Renal cortical epithelial cell (primary cell): Measurements from ENCODE around the gene OR1E2. TPM values are rescaled to one million over a fixed set of nuclear protein-coding genes. Genes with fewer than 3 reads are reported as not detected.
"Not testable (repeated sequence)": the region's sequence is repeated elsewhere in the genome, so short reads cannot be mapped to it uniquely, and the experiment has no call there.

Source experiments
- DNase-seq: peaks from one replicate; pipeline ENCODE4 v3.0.0-alpha.2; 2011; ENCODE audit warnings: low read depth
- total RNA-seq: library from RNA; depleted of rRNA; stranded (reverse); fragments of >200 nt; gene quantifications from 2 replicates; pipeline ENCODE4 v1.2.3, GENCODE V29; 2014

OR1E2 gene, protein sequence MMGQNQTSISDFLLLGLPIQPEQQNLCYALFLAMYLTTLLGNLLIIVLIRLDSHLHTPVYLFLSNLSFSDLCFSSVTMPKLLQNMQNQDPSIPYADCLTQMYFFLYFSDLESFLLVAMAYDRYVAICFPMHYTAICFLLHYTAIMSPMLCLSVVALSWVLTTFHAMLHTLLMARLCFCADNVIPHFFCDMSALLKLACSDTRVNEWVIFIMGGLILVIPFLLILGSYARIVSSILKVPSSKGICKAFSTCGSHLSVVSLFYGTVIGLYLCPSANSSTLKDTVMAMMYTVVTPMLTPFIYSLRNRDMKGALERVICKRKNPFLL
- total RNA-seq = not detected in 2 replicates

DNA sequence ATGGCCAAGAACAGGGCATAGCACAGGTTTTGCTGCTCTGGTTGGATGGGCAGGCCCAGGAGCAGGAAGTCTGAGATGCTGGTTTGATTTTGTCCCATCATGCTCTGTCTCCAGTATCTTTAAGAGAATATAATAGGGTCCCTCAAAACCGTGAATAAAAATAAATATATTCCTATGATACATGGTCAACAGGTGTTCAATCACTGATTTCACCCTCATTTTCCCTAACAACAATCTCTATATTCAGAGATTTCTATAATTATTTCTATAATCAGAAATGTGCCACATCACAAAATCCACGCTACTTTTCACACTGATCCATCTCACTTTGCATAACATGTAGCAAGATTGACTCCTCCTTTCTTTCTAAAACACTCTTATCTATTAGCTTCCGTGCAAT, at the start of gene OR1E2:
Gene OR1E2, minus strand, starts transcription at position 101 of the 400 bp plus-strand sequence. Its CDS starts 0 bp downstream, at position 101.
- no peak for DNase-seq

GRCh38 chr17:3482852-3483251, 49.2 kb upstream of the OR1E2 start:
- no peak for DNase-seq

DNA sequence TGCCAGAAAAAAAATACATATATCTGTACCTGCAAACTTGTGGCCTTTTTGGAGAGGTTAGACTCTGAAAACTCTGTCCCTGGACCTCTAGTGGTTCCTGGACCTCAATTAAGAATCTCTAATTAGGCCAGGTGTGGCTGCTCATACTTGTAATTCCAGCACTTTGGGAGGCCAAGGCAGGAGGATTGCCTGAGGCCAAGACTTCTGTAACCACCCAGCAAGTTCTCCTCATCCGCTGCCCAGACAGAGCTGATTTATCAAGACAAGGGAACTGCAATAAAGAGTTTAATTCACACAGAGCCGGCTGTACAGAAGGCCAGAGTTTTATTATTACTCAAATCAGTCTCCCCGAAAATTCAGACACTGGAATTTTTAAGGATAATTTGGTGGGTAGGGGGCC, 46.3 kb upstream of the OR1E2 start:
- DNase-seq = no peak

- peak; percentile 29 for DNase-seq
Measured at GRCh38 chr17:3475812-3476610, 42.4 kb upstream of the OR1E2 start, which contains the start of gene ASPA. Gene ASPA, plus strand, starts transcription at chr17:3475997. Its CDS starts 163 bp downstream, at chr17:3476160.

GRCh38 chr17:3475251-3475685, 41.6 kb upstream of the OR1E2 start:
- DNase-seq = peak; percentile 2

DNA sequence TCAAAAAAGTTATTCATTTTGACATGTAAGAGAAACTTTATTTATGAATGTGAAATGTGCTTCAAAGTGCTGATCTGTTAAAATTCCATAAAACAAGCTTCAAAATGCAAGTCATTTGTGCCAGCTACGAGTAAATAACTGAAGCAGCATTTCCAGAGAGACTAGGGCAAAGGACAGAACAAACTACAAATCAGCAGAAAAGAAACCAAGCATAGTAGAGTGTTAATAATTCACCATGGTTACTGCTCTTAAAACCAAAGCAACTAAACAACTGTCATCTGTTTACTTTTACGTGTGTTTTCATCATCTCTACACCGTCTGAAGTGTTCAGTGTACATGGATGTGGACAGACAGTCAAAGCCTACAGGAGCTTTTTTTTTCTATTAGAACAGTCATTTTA, 40.6 kb upstream of the OR1E2 start:
- DNase-seq = peak; percentile 93

DNA sequence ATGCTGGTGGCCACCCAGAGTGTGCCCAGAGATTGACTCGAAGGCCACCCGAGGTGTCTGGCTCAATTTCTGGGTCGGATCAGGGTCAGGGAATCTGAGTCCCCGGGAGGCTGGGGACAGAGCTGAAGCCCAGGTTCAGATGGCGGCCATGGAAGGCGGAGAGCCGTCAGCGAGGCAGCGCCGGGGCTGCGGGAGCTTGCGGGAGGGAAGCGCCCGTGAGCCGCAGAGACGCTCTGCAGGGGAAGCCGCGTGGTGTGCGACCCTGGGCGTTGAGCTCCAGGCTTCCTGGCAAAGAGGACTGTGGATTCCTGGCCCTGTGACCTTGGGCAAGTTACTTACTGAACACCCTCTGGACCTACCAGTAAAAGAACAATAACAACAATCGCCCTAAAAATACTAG, 38.5 kb upstream of the OR1E2 start:
- no peak for DNase-seq

DNA sequence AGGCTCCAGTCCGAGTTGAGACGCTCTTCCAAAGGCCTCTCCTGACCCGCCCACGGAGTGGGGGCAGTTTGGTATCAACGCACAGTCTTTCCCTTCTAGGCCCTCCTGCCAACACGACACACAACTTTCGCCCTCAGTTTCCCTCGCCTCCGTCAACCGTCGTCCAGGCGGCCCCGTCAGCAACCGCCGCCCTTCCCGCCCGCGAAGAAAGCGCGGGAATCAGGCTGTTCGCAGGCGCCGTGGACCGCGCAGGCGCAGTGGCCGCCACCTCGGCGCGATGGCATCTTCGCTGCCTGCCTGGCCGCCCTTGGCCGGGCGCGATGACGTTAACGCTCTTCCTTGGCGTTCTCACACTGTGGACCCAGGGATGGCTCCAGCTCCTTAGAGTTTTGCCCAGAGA, 38.0 kb upstream of the OR1E2 start, which contains the start of gene SPATA22:
Gene SPATA22, minus strand, starts transcription at position 221 of the 400 bp plus-strand sequence. CDS start 2,494 bp downstream, outside the sequence.
- DNase-seq = no peak

DNA sequence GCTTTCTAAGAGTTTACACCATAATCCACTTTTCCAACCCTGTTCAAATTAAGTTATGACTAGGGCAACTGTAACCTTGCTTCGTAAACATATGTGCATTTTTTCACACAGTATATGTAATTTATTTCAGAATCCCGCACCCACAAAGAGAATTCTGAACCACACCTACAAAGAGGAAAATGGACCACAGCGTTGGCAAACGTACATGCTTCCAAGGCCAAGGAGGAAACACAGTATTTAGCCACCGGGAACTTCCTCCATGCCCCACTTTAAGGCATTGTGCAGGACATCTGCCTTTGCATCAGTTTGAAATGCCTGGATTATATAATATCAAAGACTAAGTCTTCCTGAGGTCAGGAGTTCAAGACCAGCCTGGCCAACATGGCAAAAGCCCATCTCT, 35.9 kb upstream of the OR1E2 start:
- DNase-seq = no peak

- not testable (repeated sequence) for DNase-seq
Measured at GRCh38 chr17:3466355-3466754, 32.7 kb upstream of the OR1E2 start.

GRCh38 chr17:3448059-3448665, 14.5 kb upstream of the OR1E2 start:
- DNase-seq = no peak

- DNase-seq = peak; percentile 1
Measured at GRCh38 chr17:3447625-3448024, 14.0 kb upstream of the OR1E2 start.

- DNase-seq = no peak
Measured at GRCh38 chr17:3440451-3440850, 6.8 kb upstream of the OR1E2 start.

- no peak for DNase-seq
Measured at GRCh38 chr17:3438368-3438767, 4.7 kb upstream of the OR1E2 start.

DNA sequence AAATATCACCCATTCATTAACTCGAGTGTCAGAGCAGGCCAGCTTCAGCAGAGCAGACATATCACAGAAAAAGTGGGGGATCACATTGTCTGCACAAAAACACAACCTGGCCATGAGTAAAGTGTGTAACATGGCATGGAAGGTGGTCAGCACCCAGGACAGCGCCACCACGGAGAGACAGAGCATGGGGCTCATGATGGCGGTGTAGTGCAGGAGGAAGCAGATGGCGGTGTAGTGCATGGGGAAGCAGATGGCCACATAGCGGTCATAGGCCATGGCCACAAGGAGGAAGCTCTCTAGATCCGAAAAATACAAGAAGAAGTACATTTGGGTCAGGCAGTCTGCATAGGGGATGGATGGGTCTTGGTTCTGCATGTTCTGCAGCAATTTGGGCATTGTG, 426 bp downstream of the OR1E2 start:
- DNase-seq = not testable (repeated sequence)

- DNase-seq = no peak
Measured at GRCh38 chr17:3418222-3418621, 15.4 kb downstream of the OR1E2 start.

DNA sequence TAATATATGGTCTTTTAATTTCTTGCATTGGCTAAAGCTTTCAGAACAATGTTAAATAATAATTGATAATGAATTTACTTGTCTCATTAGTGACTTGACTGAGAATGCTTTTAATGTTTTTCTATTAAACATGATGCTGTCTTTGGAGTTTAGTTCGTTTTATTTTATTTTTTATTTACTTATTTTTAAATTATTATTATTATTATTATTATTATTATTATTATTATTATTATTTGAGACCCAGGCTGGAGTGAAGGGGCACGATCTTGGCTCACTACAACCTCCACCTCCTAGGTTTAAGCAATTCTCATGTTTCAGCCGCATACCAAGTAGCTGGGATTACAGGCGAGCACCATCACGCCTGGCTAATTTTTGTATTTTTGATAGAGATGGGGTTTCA, 18.0 kb downstream of the OR1E2 start:
- DNase-seq = no peak

GRCh38 chr17:3412216-3412615, 21.4 kb downstream of the OR1E2 start:
- DNase-seq = not testable (repeated sequence)

- DNase-seq = no peak
Measured at GRCh38 chr17:3411070-3411469, 22.6 kb downstream of the OR1E2 start, which contains the start of gene OR3A3. Gene OR3A3, plus strand, starts transcription at chr17:3411370.

- not testable (repeated sequence) for DNase-seq
Measured at GRCh38 chr17:3403856-3404255, 29.8 kb downstream of the OR1E2 start.

DNA sequence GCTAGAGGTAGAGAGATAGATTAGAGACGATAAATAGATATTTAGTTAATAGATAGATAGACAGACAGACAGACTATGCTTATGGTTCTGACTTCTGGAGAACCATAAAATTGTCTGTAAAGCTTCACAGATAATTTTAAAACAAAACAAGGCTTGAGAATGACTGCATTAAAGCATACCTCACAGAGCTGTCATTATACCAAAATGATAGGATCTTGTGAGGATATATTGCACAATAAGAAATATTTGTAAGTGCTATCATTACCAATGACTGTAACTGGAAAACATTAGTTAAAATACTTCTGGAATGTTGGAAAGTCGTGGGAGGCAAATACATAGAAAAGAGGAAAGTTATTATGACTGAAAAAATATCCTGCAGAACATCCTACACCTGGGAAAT, 31.9 kb downstream of the OR1E2 start:
- DNase-seq = no peak

DNA sequence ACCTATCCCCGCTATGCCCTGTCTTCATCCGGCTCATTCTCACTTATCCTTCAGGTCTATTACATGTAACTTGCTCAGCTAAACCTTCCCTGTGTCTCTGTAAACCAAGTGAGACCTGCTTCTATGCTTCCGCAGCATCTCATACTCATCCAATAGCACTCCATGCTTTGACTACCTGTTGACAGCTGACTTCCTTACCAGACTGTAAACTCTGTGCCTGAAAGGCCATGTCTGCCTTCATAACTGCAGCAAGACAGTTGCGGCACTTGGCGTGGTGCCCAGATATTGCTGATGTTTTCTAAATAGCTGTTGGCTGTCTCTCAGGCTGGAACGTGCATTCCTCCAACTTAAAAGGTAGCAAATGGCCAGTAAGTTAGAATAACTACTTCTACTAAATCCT, 33.6 kb downstream of the OR1E2 start:
- DNase-seq = no peak
